DND-41 (cell line): ENCODE results near the gene TMA7B.

Source experiments
- ATAC-seq: fragments of 200-7000 bp; cut with Tn5 transposase; 3 replicates; pipeline ENCODE4 v1.9.1; 2021; ENCODE audit warnings: low read depth; ENCODE audit not compliant: insufficient read depth
- DNase-seq: peaks from one replicate; pipeline ENCODE4 v3.0.0-alpha.2; 2020
- H2AFZ ChIP-seq: 2 replicates; pipeline ENCODE4 v1.6.0; 2012; ENCODE audit warnings: low read depth, low read length
- H3K27ac ChIP-seq: 2 replicates; pipeline ENCODE4 v1.5.1; 2012; ENCODE audit warnings: low read length, inconsistent platforms
- H3K27me3 ChIP-seq: fragments of 200-600 bp; sonication (generic); 2 replicates; pipeline ENCODE4 v1.6.0; 2012; ENCODE audit warnings: low read length, mild to moderate bottlenecking, inconsistent platforms; ENCODE audit not compliant: insufficient read depth, poor library complexity
- H3K36me3 ChIP-seq: 2 replicates; pipeline ENCODE4 v1.5.1; 2012; ENCODE audit warnings: low read length, inconsistent platforms; ENCODE audit not compliant: insufficient read depth
- H3K4me1 ChIP-seq: 2 replicates; pipeline ENCODE4 v1.5.1; 2012; ENCODE audit warnings: mild to moderate bottlenecking, low read length; ENCODE audit not compliant: insufficient read depth
- H3K4me2 ChIP-seq: 2 replicates; pipeline ENCODE4 v1.6.0; 2012; ENCODE audit warnings: mild to moderate bottlenecking, moderate library complexity, low read length, inconsistent platforms; ENCODE audit not compliant: insufficient read depth
- H3K4me3 ChIP-seq, 2 experiments: fragments of 200-600 bp in 1 of 2; shearing (Covaris generic) in 1 of 2; 2 replicates each; pipeline ENCODE4 v1.5.1; 2012 to 2016; ENCODE audit warnings: inconsistent platforms in 2 of 2, low read length in 2 of 2, mild to moderate bottlenecking in 2 of 2, low read depth in 1 of 2, moderate library complexity in 1 of 2
- H3K79me2 ChIP-seq: 2 replicates; pipeline ENCODE4 v1.6.0; 2012; ENCODE audit warnings: low read length, inconsistent platforms; ENCODE audit not compliant: insufficient read depth
- H3K9ac ChIP-seq: 2 replicates; pipeline ENCODE4 v1.6.0; 2012; ENCODE audit warnings: low read depth, mild to moderate bottlenecking, inconsistent platforms, low read length, moderate library complexity
- H3K9me3 ChIP-seq: 2 replicates; pipeline ENCODE4 v1.5.1; 2012; ENCODE audit warnings: low read length, moderate library complexity, mild to moderate bottlenecking, inconsistent platforms; ENCODE audit not compliant: insufficient read depth, severe bottlenecking
- H4K20me1 ChIP-seq: 2 replicates; pipeline ENCODE4 v1.6.0; 2012; ENCODE audit warnings: low read length; ENCODE audit not compliant: insufficient read depth
- EZH2 ChIP-seq: IDR thresholded peaks from 3 replicates; pipeline ENCODE4 v1.6.1; 2012; ENCODE audit warnings: borderline replicate concordance, low read depth, mild to moderate bottlenecking, moderate library complexity, low read length, inconsistent platforms; ENCODE audit not compliant: severe bottlenecking
- TF ChIP-seq, protein P1 (sequence below): IDR thresholded peaks from 2 replicates; pipeline ENCODE4 v1.5.1; 2012; ENCODE audit warnings: borderline replicate concordance, low read length, moderate library complexity, mild to moderate bottlenecking; ENCODE audit not compliant: poor library complexity, severe bottlenecking; ENCODE audit errors: extremely low read depth

TMA7B gene

DNA sequence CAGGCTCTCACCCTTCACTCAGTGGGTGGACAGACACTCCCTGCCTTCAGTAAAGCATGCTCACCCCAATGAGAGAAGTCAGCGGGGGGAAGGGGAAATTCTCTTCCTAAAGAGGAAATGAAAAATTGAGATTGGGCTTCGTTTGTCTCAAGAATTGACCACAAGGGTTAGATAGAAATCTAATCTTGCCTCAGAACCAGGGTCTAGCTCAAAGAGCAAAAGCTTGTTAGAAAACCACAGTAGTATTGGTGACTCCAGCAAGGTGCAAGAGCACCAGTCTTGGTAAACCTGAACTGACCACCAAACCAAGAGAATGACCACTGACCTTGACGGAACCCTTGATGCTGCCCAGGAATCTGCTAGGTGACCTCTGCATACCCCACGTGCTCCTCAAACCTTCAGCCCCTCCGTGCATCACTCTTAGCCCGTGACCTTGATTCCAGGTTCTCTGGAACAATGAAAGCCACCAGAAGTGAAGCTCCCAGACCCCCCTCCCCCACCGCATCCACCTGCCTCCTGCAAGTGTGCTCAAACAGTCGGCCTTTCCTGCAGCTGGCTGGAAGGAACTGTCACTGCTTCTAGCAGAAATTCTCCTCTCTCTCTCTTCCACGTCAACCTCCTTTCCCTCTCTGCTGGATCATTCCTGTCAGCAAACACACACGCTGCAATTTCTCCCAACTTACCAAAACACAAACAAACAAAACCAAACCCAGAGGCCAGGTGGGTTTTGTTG is 3.1 kb upstream of the TMA7B start:
- Histone ChIP-seq H3K36me3 (peaks cover 81% of the 10 kb centered on the region), H3K9me3 (no peaks in the 10 kb centered on the region), H3K79me2 (peaks cover 20% of the 10 kb centered on the region), H4K20me1 (no peaks in the 10 kb centered on the region), H3K9ac (no peak overlapping the region), H3K4me3 (no peak overlapping the region), H3K27ac (peak overlapping the region; percentile 78), H3K4me1 (peaks cover 42% of the 10 kb centered on the region), H3K27me3 (no peaks in the 10 kb centered on the region), H2AFZ (no peak overlapping the region), H3K4me2 (no peak overlapping the region)
- TF ChIP-seq, protein P1, sequence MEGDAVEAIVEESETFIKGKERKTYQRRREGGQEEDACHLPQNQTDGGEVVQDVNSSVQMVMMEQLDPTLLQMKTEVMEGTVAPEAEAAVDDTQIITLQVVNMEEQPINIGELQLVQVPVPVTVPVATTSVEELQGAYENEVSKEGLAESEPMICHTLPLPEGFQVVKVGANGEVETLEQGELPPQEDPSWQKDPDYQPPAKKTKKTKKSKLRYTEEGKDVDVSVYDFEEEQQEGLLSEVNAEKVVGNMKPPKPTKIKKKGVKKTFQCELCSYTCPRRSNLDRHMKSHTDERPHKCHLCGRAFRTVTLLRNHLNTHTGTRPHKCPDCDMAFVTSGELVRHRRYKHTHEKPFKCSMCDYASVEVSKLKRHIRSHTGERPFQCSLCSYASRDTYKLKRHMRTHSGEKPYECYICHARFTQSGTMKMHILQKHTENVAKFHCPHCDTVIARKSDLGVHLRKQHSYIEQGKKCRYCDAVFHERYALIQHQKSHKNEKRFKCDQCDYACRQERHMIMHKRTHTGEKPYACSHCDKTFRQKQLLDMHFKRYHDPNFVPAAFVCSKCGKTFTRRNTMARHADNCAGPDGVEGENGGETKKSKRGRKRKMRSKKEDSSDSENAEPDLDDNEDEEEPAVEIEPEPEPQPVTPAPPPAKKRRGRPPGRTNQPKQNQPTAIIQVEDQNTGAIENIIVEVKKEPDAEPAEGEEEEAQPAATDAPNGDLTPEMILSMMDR, result no peak
- no peak for TF ChIP-seq EZH2
- peak; percentile 74 for ATAC-seq
- DNase-seq, result peak; percentile 80

DNA sequence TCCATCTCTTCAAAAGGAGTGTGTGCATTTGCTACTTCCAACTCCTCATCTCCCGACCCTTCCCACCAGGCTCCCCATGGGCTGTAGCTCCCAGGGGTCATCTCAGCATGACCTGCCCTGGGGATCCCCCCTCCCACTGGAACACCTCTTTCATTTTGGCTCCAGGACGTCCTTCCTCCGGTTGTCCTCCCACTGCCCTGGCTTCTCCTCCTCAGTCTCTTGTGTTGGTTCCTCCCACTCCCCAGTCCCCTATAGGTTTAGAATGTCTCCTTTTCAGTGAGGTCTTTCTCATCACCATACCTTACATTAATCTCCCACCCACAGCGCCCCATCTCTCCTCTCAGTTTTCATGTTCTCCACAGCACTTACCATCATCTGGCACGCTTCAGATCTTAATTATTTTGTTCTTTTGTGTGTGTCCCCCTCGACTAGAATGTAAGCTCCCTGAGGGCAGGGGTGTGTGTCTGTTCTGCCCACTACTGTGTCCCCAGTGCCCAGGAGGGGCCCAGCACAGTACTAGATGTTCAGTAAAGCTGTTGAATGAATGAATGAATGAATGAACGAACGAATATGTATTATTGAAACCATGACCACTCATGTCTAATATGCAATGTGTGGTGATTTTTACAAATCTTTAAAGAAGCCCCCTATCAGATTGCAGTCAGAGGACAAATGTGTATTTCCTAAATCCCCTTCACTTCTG is 2.0 kb upstream of the TMA7B start:
- H3K9ac ChIP-seq, result no peak overlapping the region
- H4K20me1 ChIP-seq, result no peaks in the 10 kb centered on the region
- peak overlapping the region; percentile 78 for H3K27ac ChIP-seq
- H3K9me3 ChIP-seq, result no peaks in the 10 kb centered on the region
- peaks cover 32% of the 10 kb centered on the region for H3K4me1 ChIP-seq
- H3K79me2 ChIP-seq, result peaks cover 11% of the 10 kb centered on the region
- peaks cover 84% of the 10 kb centered on the region for H3K36me3 ChIP-seq
- no peak for ATAC-seq
- H2AFZ ChIP-seq, result no peak overlapping the region
- DNase-seq, result no peak
- no peak for TF ChIP-seq EZH2
- TF ChIP-seq, protein P1, result no peak
- H3K27me3 ChIP-seq, result no peaks in the 10 kb centered on the region
- H3K4me3 ChIP-seq, result no peak overlapping the region
- no peak overlapping the region for H3K4me2 ChIP-seq

DNA sequence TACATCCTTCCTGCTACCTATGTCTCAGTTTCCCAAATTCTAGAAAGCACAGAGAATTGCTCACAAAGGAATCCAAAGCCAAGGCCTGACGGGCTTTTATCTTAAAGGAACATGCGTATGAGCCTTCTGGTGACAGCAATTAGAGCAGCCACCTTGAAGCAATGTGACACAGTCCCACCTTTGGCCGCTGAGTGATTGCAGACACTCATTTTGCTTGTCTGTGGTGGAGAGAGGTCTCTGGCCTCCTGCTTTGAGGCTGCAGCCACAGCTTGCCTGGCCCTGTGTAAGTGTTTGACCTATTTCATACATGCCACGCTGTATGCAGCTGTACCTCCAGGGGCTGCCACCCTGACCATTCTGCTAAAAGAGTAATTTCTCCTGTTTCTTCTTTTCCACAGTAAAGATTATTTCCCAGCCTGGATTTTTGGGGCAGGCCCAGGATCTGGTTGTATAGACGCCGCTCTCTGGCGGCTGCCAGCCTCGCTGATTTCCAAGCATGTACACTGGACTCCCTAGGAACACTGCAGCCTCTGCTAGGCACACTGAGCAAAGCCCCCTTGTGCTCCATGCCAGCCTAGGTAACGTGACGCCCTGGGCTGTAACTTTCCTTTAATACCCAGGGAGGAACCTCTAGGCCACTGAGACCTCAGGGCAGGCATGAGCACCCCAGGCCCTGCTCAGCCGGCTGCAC is 1.1 kb upstream of the TMA7B start:
- Histone ChIP-seq H3K9me3 (no peaks in the 10 kb centered on the region), H3K27ac (peak overlapping the region; percentile 58; the same call in 1 of the 2 replicates), H3K4me3 (no peak overlapping the region), H3K36me3 (peaks cover 81% of the 10 kb centered on the region), H2AFZ (no peak overlapping the region), H3K27me3 (no peaks in the 10 kb centered on the region), H3K9ac (no peak overlapping the region), H4K20me1 (no peaks in the 10 kb centered on the region), H3K79me2 (peaks cover 2% of the 10 kb centered on the region), H3K4me2 (no peak overlapping the region), H3K4me1 (peaks cover 23% of the 10 kb centered on the region)
- TF ChIP-seq, protein P1, result no peak
- TF ChIP-seq EZH2, result no peak
- no peak for ATAC-seq
- DNase-seq, result no peak
